Hepatocyte (in vitro differentiated cells): Measurements from ENCODE around the gene LEF1. TPM values are rescaled to one million over a fixed set of nuclear protein-coding genes. Genes with fewer than 3 reads are reported as not detected.

Source experiments
- DNase-seq: peaks from one replicate; pipeline ENCODE4 v3.0.0-alpha.2; 2016; ENCODE audit warnings: low spot score
- H2AFZ ChIP-seq: fragments of 200-600 bp; sonication (generic); 2 replicates; pipeline ENCODE4 v1.6.0; 2016; ENCODE audit warnings: antibody characterized with exemption, mild to moderate bottlenecking
- H3K27ac ChIP-seq: fragments of 200-600 bp; sonication (generic); 2 replicates; pipeline ENCODE4 v1.5.1; 2016; ENCODE audit warnings: mild to moderate bottlenecking
- H3K27me3 ChIP-seq: fragments of 200-600 bp; sonication (generic); 2 replicates; pipeline ENCODE4 v1.6.1; 2016
- H3K36me3 ChIP-seq: fragments of 200-600 bp; sonication (generic); replicated peaks from 2 replicates; pipeline ENCODE4 v1.5.1; 2016; ENCODE audit warnings: low read depth; ENCODE audit not compliant: insufficient read depth
- H3K4me1 ChIP-seq: fragments of 200-600 bp; sonication (generic); 2 replicates; pipeline ENCODE4 v1.5.1; 2016; ENCODE audit warnings: mild to moderate bottlenecking, moderate library complexity; ENCODE audit not compliant: insufficient read depth
- H3K4me2 ChIP-seq: fragments of 200-600 bp; sonication (generic); 2 replicates; pipeline ENCODE4 v1.6.0; 2016
- H3K4me3 ChIP-seq: fragments of 200-600 bp; sonication (generic); 2 replicates; pipeline ENCODE4 v1.5.1; 2016; ENCODE audit warnings: mild to moderate bottlenecking
- H3K79me2 ChIP-seq: fragments of 200-600 bp; sonication (generic); 2 replicates; pipeline ENCODE4 v1.6.0; 2017; ENCODE audit warnings: mild to moderate bottlenecking
- H3K9me2 ChIP-seq: fragments of 200-600 bp; sonication (generic); replicated peaks from 2 replicates; pipeline ENCODE4 v1.6.0; 2017; ENCODE audit warnings: mild to moderate bottlenecking; ENCODE audit not compliant: insufficient read depth
- H3K9me3 ChIP-seq: fragments of 200-600 bp; sonication (generic); 2 replicates; pipeline ENCODE4 v1.5.1; 2016; ENCODE audit warnings: low read depth, mild to moderate bottlenecking
- H4K20me1 ChIP-seq: fragments of 200-600 bp; sonication (generic); 2 replicates; pipeline ENCODE4 v1.6.0; 2016; ENCODE audit warnings: mild to moderate bottlenecking; ENCODE audit not compliant: insufficient read depth, poor library complexity, severe bottlenecking
- CTCF ChIP-seq: fragments of 200-600 bp; sonication (generic); IDR thresholded peaks from 2 replicates; pipeline ENCODE4 v1.5.1; 2016; ENCODE audit warnings: antibody characterized with exemption, mild to moderate bottlenecking; ENCODE audit not compliant: poor library complexity
- EZH2 ChIP-seq: fragments of 200-600 bp; sonication (generic); IDR thresholded peaks from 2 replicates; pipeline ENCODE4 v1.6.1; 2016; ENCODE audit warnings: antibody characterized with exemption, mild to moderate bottlenecking, borderline replicate concordance
- EZH2phosphoT487 ChIP-seq: fragments of 200-600 bp; sonication (generic); IDR thresholded peaks from one replicate; pipeline ENCODE4 v1.6.1; 2018; ENCODE audit warnings: antibody characterized with exemption, mild to moderate bottlenecking, low read depth, moderate library complexity; ENCODE audit not compliant: unreplicated experiment, severe bottlenecking
- WGBS: methylation state at CpG from one replicate; pipeline ENCODE4 v1.1.6; 2016; ENCODE audit warnings: low lambda C conversion rate; ENCODE audit errors: missing lambda C conversion rate; 5-methylcytosine and 5-hydroxymethylcytosine counted together
- polyA plus RNA-seq: library from polyadenylated mRNA; unstranded; fragments of >200 nt; fragmentation: Nextera tagmentation; extraction: Ambion mirVana; gene quantifications from 2 replicates; pipeline ENCODE4 v1.2.1, GENCODE V29; 2016
- total RNA-seq: library from RNA; depleted of rRNA; stranded (reverse); fragments of >200 nt; gene quantifications from 2 replicates; pipeline ENCODE4 v1.2.3, GENCODE V29; 2014

LEF1 gene
- total and polyA plus RNA-seq, 2 experiments from 2014 or later = 8.6 to 10.4 TPM

GRCh38 chr4:108171339-108172230 lies 2.9 kb upstream of the LEF1 start:
- peaks cover 7% of the 10 kb centered on the region for H3K4me1 ChIP-seq
- H3K36me3 ChIP-seq = no peaks in the 10 kb centered on the region
- H3K79me2 ChIP-seq = no peaks in the 10 kb centered on the region
- 8% methylated on average over 51 of the region's 52 CpGs for WGBS
- H3K4me2 ChIP-seq = peak overlapping the region; percentile 97
- H3K27me3 ChIP-seq = peaks cover 41% of the 10 kb centered on the region
- peak overlapping the region; percentile 96 for H2AFZ ChIP-seq
- TF ChIP-seq CTCF (no peak), EZH2phosphoT487 (peak; percentile 26), EZH2 (peak; percentile 84)
- DNase-seq = no peak
- no peaks in the 10 kb centered on the region for H3K9me2 ChIP-seq
- no peaks in the 10 kb centered on the region for H4K20me1 ChIP-seq
- no peak overlapping the region for H3K4me3 ChIP-seq
- H3K9me3 ChIP-seq = no peaks in the 10 kb centered on the region
- H3K27ac ChIP-seq = no peak overlapping the region

DNA sequence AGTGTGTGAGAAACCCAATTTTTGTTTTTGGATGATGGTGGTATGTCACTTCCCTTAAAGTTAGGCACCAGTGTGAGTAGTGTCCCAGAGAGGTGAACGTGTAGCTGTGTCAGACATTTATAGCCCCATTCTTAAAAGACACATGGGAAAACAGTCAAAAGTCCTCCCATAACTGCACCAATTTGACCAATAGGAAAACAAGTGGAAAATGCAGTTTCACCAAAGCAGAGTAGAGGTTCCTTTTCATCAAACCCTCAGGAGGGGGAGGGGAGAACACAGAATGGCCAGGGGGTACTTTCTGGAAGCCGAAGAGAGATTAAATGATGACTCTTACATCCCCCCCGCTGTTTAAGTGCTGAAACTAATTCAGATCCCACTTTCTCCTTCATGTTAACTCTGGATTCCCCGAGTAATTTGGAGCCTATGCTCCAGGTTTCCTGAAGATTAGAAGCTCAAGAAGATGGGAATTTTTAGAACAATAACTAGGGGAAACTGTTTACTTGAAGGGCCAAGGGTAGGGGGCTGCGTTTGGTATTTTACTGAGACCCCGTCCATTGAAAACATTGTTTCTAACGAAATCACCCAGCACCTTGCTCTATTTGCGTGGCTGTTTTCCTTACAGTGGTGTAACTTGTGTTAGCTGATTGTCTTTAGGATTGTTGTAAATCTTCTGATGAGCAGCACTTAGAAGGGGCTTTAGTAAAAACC lies 2.1 kb upstream of the LEF1 start:
- WGBS = 13% methylated on average over 8 of the region's 8 CpGs
- Histone ChIP-seq H3K79me2 (peaks cover under 1% of the 10 kb centered on the region), H3K4me3 (no peak overlapping the region), H3K27me3 (peaks cover 46% of the 10 kb centered on the region), H3K27ac (no peak overlapping the region), H2AFZ (no peak overlapping the region), H4K20me1 (no peaks in the 10 kb centered on the region), H3K4me1 (peaks cover 7% of the 10 kb centered on the region), H3K36me3 (no peaks in the 10 kb centered on the region), H3K9me3 (no peaks in the 10 kb centered on the region), H3K4me2 (no peak overlapping the region), H3K9me2 (no peaks in the 10 kb centered on the region)
- TF ChIP-seq EZH2phosphoT487 = no peak
- TF ChIP-seq EZH2 = no peak
- no peak for TF ChIP-seq CTCF
- no peak for DNase-seq

DNA sequence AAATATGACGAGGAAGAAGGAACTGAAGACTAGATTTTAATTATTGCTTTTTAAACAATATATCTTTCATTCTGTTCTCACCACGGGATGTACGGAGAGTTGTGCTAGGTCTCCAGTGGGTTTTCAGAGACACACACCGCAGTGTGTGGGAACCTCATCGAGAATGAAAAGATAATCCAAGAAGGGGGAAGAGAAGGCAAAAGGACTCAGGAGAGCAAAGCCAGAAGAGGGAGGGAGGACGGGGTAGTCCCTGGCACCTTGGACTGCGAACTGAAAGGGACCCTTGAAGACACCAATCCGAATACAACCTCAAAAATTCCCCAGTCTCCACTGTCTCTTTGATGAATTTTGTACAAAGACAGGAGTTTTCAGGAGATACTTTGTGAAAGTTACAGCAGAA lies 932 bp upstream of the LEF1 start:
- Histone ChIP-seq H3K27ac (no peak overlapping the region), H3K4me3 (peak overlapping the region; percentile 80), H3K4me1 (peaks cover 7% of the 10 kb centered on the region), H3K79me2 (peaks cover 12% of the 10 kb centered on the region), H2AFZ (no peak overlapping the region), H3K27me3 (peaks cover 57% of the 10 kb centered on the region), H3K9me3 (no peaks in the 10 kb centered on the region), H3K9me2 (no peaks in the 10 kb centered on the region), H4K20me1 (no peaks in the 10 kb centered on the region), H3K36me3 (no peaks in the 10 kb centered on the region), H3K4me2 (peak overlapping the region; percentile 97)
- DNase-seq = no peak
- WGBS = 23% methylated on average over 8 of the region's 8 CpGs
- TF ChIP-seq EZH2 (no peak), EZH2phosphoT487 (no peak)
